ENCODE data around the gene NUCB1. TPM values are rescaled to one million over a fixed set of nuclear protein-coding genes. Genes with fewer than 3 reads are reported as not detected.
"Not testable (repeated sequence)": the region's sequence is repeated elsewhere in the genome, so short reads cannot be mapped to it uniquely, and the experiment has no call there.

NUCB1 gene
- total RNA-seq, 2 experiments from 2014 or later = 102 to 114 TPM

DNA sequence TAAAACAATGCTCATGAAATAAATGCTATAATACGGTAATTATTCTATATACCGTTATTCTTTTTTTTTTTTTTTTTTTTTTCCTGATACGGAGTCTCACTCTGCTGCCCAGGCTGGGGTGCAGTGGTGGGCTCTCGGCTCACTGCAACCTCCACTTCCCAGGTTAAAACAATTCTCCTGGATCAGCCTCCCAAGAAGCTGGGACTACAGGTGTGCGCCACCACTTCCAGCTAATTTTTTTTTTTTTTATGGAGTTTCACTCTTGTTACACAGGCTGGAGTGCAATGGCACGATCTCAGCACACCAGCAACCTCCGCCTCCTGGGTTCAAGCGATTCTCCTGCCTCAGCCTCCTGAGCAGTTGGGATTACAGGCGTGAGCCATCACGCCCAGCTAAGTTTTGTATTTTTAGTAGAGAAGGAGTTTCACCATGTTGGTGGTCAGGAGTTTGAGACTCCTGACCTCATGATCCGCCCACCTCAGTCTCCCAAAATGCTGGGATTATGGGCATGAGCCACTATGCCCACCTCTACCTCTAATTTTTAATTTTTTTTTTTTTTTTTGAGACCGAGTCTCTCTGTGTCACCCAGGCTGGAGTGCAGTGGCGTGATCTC is 21.0 kb upstream of the NUCB1 start:
- ATAC-seq (no peak), DNase-seq (no peak)
- intact Hi-C loops (cut with micrococcal nuclease) = loop anchor here (10.0 kb wide), 2 partner anchors 86 to 244 kb away; partner anchors contain the start of genes DBP and FTL
- TF ChIP-seq, protein P1, sequence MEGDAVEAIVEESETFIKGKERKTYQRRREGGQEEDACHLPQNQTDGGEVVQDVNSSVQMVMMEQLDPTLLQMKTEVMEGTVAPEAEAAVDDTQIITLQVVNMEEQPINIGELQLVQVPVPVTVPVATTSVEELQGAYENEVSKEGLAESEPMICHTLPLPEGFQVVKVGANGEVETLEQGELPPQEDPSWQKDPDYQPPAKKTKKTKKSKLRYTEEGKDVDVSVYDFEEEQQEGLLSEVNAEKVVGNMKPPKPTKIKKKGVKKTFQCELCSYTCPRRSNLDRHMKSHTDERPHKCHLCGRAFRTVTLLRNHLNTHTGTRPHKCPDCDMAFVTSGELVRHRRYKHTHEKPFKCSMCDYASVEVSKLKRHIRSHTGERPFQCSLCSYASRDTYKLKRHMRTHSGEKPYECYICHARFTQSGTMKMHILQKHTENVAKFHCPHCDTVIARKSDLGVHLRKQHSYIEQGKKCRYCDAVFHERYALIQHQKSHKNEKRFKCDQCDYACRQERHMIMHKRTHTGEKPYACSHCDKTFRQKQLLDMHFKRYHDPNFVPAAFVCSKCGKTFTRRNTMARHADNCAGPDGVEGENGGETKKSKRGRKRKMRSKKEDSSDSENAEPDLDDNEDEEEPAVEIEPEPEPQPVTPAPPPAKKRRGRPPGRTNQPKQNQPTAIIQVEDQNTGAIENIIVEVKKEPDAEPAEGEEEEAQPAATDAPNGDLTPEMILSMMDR (IDR thresholded peaks at IDR 0.05) = no peak
- ChIA-PET POLR2A (interaction anchor here (0.5 to 1.8 kb wide), 7 partner anchors 10 to 553 kb away, joined by 3 to 6 read pairs (median 3); no protein-coding TSS in a partner anchor), CTCF (interaction anchor here (1.0 kb wide), 1 partner anchor 92 kb away, joined by 3 read pairs; no protein-coding TSS in a partner anchor)
- Mint-ChIP-seq H3K27me3 (no peaks in the 10 kb centered on the region), H3K36me3 (ENCODE audit: low read depth) (peaks cover 40% of the 10 kb centered on the region), H3K27ac (no peak overlapping the region), H3K4me1 (ENCODE audit: low read depth) (peaks cover 30% of the 10 kb centered on the region), H3K4me3 (no peak overlapping the region), H3K9me3 (no peaks in the 10 kb centered on the region)

DNA sequence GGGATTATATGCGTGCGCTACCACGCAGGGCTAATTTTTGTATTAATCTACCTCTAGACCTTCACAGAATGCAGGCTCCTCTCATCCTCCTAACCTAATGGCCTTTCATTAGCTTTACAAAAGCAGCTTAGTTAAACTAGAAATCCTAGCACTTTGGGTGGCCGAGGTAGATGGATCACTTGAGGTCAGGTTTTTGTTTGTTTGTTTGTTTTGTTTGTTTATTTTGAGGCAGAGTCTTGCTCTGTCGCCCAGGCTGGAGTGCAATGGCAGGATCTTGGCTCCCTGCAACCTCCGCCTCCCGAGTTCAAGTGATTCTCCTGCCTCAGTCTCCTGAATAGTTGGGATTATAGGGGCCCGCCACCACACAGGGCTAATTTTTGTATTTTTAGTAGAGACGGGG is 20.4 kb upstream of the NUCB1 start:
- intact Hi-C loops (cut with micrococcal nuclease) = loop anchor here (10.0 kb wide), 2 partner anchors 85 to 245 kb away; partner anchors contain the start of genes DBP and FTL
- not testable (repeated sequence) for H3K4me3 Mint-ChIP-seq, H3K27ac Mint-ChIP-seq

DNA sequence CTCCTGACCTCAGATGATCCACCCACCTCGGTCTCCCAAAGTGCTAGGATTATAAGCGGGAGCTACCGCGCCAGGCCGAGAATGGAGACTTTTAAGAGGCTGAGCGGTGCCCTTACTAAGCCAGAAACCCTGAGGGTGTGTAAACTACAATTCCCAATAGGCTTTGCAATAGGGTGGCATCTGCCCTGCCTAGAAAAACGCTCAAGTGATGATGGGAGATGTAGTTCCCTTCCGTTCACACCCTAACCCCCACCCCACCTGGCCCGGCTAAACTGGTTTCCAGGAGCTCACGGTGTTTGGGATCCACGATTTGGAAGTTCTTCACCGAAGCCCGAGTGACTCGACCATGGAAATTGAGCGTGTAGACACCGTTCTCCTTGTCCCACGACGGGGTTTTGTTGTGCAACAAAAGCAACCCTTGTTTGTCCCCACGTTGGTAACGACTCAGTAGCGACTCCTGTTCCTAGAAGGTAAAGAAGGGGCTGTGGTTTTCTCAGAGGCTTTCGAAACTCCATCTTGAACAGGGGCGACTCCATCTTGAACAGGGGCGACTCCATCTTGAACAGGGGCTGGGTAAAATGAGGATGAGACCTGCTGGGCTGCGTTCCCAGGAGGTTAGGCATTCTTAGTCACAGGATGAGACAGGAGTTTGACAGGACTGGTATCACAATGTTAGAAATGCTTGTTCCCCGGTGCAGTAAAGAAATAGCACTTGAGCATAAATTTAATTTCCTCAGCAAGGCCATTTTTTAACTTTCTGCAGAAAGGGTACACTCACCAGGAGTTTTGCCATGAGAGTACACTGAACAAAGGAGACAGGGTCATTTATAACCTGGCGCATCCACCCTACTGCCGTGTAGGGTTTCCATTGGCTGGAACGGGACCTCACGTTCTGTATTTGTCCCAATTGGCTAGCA is 18.1 kb upstream of the NUCB1 start:
- peaks cover 11% of the 10 kb centered on the region for H3K4me1 Mint-ChIP-seq (ENCODE audit: low read depth)
- ChIA-PET POLR2A (interaction anchor here (0.8 to 1.8 kb wide), 3 partner anchors 9 to 89 kb away, joined by 3 to 4 read pairs (median 3); no protein-coding TSS in a partner anchor), CTCF (interaction anchor here (1.3 kb wide), 2 partner anchors 40 to 89 kb away, joined by 3 to 6 read pairs; no protein-coding TSS in a partner anchor)
- H3K4me3 Mint-ChIP-seq = no peak overlapping the region
- no peak overlapping the region for H3K27ac Mint-ChIP-seq
- TF ChIP-seq, protein P1 (IDR thresholded peaks at IDR 0.05) = no peak
- intact Hi-C loops (cut with micrococcal nuclease) = no loop called here
- no peaks in the 10 kb centered on the region for H3K27me3 Mint-ChIP-seq
- peaks cover 16% of the 10 kb centered on the region for H3K36me3 Mint-ChIP-seq (ENCODE audit: low read depth)
- peak; percentile 83 for ATAC-seq
- H3K9me3 Mint-ChIP-seq = no peaks in the 10 kb centered on the region
- peak; percentile 26 for DNase-seq

More for the DNA sequence above, 20.4 kb upstream of the NUCB1 start:
- H3K36me3 Mint-ChIP-seq (ENCODE audit: low read depth) = peaks cover 34% of the 10 kb centered on the region
- POLR2A ChIA-PET = interaction anchor here (0.5 to 1.8 kb wide), 6 partner anchors 9 to 262 kb away, joined by 3 to 6 read pairs (median 4); no protein-coding TSS in a partner anchor
- H3K9me3 Mint-ChIP-seq, H3K27me3 Mint-ChIP-seq, DNase-seq, ATAC-seq: not testable (repeated sequence)
- CTCF ChIA-PET = interaction anchor here (1.0 kb wide), 1 partner anchor 37 kb away, joined by 3 read pairs; no protein-coding TSS in a partner anchor
- H3K4me1 Mint-ChIP-seq (ENCODE audit: low read depth) = peaks cover 24% of the 10 kb centered on the region

DNA sequence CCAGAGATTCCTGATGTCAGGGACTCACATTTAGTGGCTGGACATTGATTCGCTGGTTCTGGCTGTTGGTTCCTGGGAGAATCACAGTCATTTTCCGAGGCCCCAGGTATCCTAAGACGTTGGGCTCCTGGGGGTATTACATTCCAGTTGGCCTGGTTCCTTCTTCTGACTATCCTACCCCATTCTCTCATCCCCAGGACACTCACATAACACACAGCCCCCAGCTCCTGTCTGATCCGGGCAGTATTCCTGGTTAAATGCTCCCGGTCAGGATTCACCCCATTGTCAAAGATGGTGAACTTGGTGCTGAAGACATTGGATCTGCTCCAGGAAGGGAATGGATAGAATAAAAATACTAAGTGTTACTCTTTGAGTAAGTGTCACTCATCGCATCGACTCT is 16.4 kb upstream of the NUCB1 start:
- Mint-ChIP-seq H3K4me1 (ENCODE audit: low read depth) (peaks cover 1% of the 10 kb centered on the region), H3K27ac (no peak overlapping the region), H3K36me3 (ENCODE audit: low read depth) (peaks cover under 1% of the 10 kb centered on the region), H3K27me3 (no peaks in the 10 kb centered on the region), H3K4me3 (no peak overlapping the region), H3K9me3 (no peaks in the 10 kb centered on the region)
- intact Hi-C loops (cut with micrococcal nuclease) = no loop called here
- TF ChIP-seq, protein P1 (IDR thresholded peaks at IDR 0.05) = no peak
- POLR2A ChIA-PET = no interaction called here
- ATAC-seq (no peak), DNase-seq (no peak)
- CTCF ChIA-PET = no interaction called here

DNA sequence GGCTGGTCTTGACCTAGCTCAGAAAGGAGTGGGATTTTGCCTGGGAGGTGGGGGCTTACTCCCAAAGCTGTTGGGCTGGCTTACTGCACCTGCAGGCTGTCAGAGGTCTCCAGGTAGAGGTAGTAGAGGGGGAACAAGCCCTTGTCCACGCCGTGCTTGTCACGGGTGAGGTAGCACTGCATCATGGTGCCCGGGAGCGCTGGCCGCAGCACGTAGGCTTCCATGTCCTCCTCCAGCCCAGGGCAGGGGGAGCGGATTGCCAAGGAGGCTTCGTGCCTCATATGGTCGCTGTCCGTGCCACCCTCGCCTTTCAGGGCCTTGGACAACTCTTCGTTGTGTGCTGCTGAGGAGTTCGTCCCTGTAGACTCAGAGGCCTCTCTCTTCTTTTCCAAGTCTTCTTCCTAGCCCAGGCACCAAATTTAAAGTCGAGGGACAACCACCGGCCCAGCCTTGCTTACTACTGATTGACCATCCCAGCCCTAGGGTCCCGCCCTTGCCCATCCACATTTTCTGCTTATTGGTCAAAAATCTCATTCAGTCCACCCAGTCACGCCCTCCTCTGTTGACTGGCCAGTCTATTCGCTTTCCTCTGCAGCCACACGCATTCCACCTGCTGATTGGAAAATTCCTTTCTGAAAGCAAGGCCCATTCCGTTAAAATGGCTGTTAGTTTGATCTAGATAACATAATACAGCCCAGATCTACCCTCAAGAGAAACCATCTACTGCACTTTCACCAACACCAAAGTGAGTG is 12.1 kb upstream of the NUCB1 start:
- TF ChIP-seq, protein P1 (IDR thresholded peaks at IDR 0.05) = no peak
- H3K4me1 Mint-ChIP-seq (ENCODE audit: low read depth) = no peaks in the 10 kb centered on the region
- no peak overlapping the region for H3K27ac Mint-ChIP-seq
- H3K9me3 Mint-ChIP-seq = no peaks in the 10 kb centered on the region
- intact Hi-C loops (cut with micrococcal nuclease) = no loop called here
- DNase-seq (no peak), ATAC-seq (no peak)
- POLR2A ChIA-PET = interaction anchor here (1.0 kb wide), 1 partner anchor 9 kb away, joined by 4 read pairs; no protein-coding TSS in a partner anchor
- no peak overlapping the region for H3K4me3 Mint-ChIP-seq
- CTCF ChIA-PET = interaction anchor here (0.9 to 1.0 kb wide), 2 partner anchors 83 to 105 kb away, joined by 3 to 4 read pairs; partner anchors contain the start of genes GYS1 and RUVBL2
- peaks cover 7% of the 10 kb centered on the region for H3K27me3 Mint-ChIP-seq
- no peaks in the 10 kb centered on the region for H3K36me3 Mint-ChIP-seq (ENCODE audit: low read depth)

DNA sequence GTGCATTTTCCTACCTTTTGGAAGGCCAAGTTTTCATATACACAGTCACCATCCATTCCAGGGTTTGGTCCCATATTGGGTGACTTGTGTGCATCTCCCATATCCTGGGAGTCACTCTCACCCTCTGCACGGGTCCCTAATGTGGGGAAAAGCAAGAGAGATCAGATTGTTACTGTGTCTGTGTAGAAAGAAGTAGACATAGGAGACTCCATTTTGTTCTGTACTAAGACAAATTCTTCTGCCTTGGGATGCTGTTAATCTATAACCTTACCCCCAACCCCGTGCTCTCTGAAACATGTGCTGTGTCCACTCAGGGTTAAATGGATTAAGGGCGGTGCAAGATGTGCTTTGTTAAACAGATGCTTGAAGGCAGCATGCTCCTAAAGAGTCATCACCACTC is 10.6 kb upstream of the NUCB1 start:
- H3K27ac Mint-ChIP-seq; intact Hi-C loops (cut with micrococcal nuclease); H3K27me3 Mint-ChIP-seq; DNase-seq; H3K36me3 Mint-ChIP-seq (ENCODE audit: low read depth); H3K4me3 Mint-ChIP-seq; ATAC-seq; H3K9me3 Mint-ChIP-seq; POLR2A ChIA-PET; H3K4me1 Mint-ChIP-seq (ENCODE audit: low read depth): not testable (repeated sequence)
- CTCF ChIA-PET = interaction anchor here (0.6 kb wide), 1 partner anchor 74 kb away, joined by 3 read pairs; no protein-coding TSS in a partner anchor
